Measurements from ENCODE around the gene SERPINB7.

DNA sequence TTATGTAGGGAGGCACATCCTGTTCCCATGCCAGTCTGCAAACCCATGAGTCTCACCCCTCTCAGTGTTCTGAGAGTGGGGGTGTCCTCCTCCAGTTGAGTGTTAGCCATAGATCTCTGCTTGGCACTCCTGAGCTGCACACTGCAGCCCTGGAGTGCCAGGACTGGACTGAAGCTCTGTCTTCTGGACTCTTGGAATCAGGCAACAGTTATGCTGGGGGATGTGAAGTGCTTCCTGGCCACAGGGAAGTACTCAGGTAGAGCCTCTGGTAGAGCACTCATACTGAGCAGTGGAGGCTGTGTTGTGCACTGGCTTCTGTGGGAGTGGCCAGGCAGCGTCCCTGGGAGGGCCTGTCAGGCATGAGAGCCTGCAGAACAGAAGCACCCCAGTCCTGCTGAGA is 43.0 kb downstream of the SERPINB7 start:
- TF ChIP-seq, protein P1, sequence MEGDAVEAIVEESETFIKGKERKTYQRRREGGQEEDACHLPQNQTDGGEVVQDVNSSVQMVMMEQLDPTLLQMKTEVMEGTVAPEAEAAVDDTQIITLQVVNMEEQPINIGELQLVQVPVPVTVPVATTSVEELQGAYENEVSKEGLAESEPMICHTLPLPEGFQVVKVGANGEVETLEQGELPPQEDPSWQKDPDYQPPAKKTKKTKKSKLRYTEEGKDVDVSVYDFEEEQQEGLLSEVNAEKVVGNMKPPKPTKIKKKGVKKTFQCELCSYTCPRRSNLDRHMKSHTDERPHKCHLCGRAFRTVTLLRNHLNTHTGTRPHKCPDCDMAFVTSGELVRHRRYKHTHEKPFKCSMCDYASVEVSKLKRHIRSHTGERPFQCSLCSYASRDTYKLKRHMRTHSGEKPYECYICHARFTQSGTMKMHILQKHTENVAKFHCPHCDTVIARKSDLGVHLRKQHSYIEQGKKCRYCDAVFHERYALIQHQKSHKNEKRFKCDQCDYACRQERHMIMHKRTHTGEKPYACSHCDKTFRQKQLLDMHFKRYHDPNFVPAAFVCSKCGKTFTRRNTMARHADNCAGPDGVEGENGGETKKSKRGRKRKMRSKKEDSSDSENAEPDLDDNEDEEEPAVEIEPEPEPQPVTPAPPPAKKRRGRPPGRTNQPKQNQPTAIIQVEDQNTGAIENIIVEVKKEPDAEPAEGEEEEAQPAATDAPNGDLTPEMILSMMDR (IDR thresholded peaks at IDR 0.05 in 2 of 3, conservative IDR thresholded peaks at IDR 0.05 in 1 of 3; ENCODE audit: borderline replicate concordance in 1 of 3, insufficient read depth in 1 of 3, low read depth in 2 of 3, low read length in 2 of 3), result no peak
- TF ChIP-seq POLR2AphosphoS5 (IDR thresholded peaks at IDR 0.05; ENCODE audit: low read depth, low read length), result no peak
- TF ChIP-seq ELF1 (IDR thresholded peaks at IDR 0.05; ENCODE audit: borderline replicate concordance, low read depth), result no peak
- TF ChIP-seq, protein P2, sequence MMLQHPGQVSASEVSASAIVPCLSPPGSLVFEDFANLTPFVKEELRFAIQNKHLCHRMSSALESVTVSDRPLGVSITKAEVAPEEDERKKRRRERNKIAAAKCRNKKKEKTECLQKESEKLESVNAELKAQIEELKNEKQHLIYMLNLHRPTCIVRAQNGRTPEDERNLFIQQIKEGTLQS (IDR thresholded peaks at IDR 0.05), result no peak
- TF ChIP-seq ZNF274 (IDR thresholded peaks at IDR 0.05; ENCODE audit: low read depth, low read length), result no peak
- no peak for TF ChIP-seq CEBPB (IDR thresholded peaks at IDR 0.05; ENCODE audit: low read depth)
- no peak for TF ChIP-seq MAX (IDR thresholded peaks at IDR 0.05)
- TF ChIP-seq POLR2A (IDR thresholded peaks at IDR 0.05; ENCODE audit: borderline replicate concordance, extremely low read depth, insufficient read depth, insufficient read length), result no peak
- no peak for TF ChIP-seq REST (IDR thresholded peaks at IDR 0.05; ENCODE audit: low read depth)
- TF ChIP-seq EZH2 (IDR thresholded peaks at IDR 0.05), result no peak
